Measurements from ENCODE around the gene CTAG1B. TPM values are rescaled to one million over a fixed set of nuclear protein-coding genes. Genes with fewer than 3 reads are reported as not detected.
"Not testable (repeated sequence)": the region's sequence is repeated elsewhere in the genome, so short reads cannot be mapped to it uniquely, and the experiment has no call there.

Gene CTAG1B
- total RNA-seq, 1 experiment from 2014 or later, result not detected

GRCh38 chrX:154654925-154655324, 35.8 kb upstream of the CTAG1B start:
- Mint-ChIP-seq H3K36me3 (ENCODE audit: insufficient read depth, unreplicated experiment) (no peaks in the 10 kb centered on the region), H3K27ac (ENCODE audit: low read depth, unreplicated experiment) (no peak overlapping the region), H3K4me1 (ENCODE audit: insufficient read depth, unreplicated experiment) (no peaks in the 10 kb centered on the region), H3K4me3 (ENCODE audit: unreplicated experiment) (no peak overlapping the region), H3K9me3 (ENCODE audit: unreplicated experiment) (no peaks in the 10 kb centered on the region), H3K27me3 (ENCODE audit: insufficient read depth, unreplicated experiment) (peaks cover 3% of the 10 kb centered on the region)
- no peak for DNase-seq (ENCODE audit: unreplicated experiment)
- ChIA-PET CTCF (no interaction called here), POLR2A (no interaction called here)
- no peak for TF ChIP-seq CTCF (IDR thresholded peaks at IDR 0.05; ENCODE audit: unreplicated experiment)
- BruUV-seq (replicated peaks), result no TSS peak
- intact Hi-C loops (cut with micrococcal nuclease), result no loop called here

GRCh38 chrX:154654372-154654771, 35.3 kb upstream of the CTAG1B start:
- Mint-ChIP-seq H3K4me1 (ENCODE audit: insufficient read depth, unreplicated experiment) (no peaks in the 10 kb centered on the region), H3K36me3 (ENCODE audit: insufficient read depth, unreplicated experiment) (no peaks in the 10 kb centered on the region), H3K27ac (ENCODE audit: low read depth, unreplicated experiment) (no peak overlapping the region), H3K4me3 (ENCODE audit: unreplicated experiment) (no peak overlapping the region), H3K27me3 (ENCODE audit: insufficient read depth, unreplicated experiment) (peaks cover 8% of the 10 kb centered on the region), H3K9me3 (ENCODE audit: unreplicated experiment) (no peaks in the 10 kb centered on the region)
- CTCF ChIA-PET, result no interaction called here
- no peak for DNase-seq (ENCODE audit: unreplicated experiment)
- intact Hi-C loops (cut with micrococcal nuclease), result no loop called here
- POLR2A ChIA-PET, result no interaction called here
- no peak for TF ChIP-seq CTCF (IDR thresholded peaks at IDR 0.05; ENCODE audit: unreplicated experiment)
- no TSS peak for BruUV-seq (replicated peaks)

GRCh38 chrX:154653413-154653812, 34.3 kb upstream of the CTAG1B start, which contains the start of gene CTAG2:
CTAG2 (minus strand) TSS chrX:154653579; CDS start chrX:154653515, 64 bp downstream.
- DNase-seq (ENCODE audit: unreplicated experiment); H3K4me1 Mint-ChIP-seq (ENCODE audit: insufficient read depth, unreplicated experiment); H3K9me3 Mint-ChIP-seq (ENCODE audit: unreplicated experiment); CTCF ChIA-PET; H3K36me3 Mint-ChIP-seq (ENCODE audit: insufficient read depth, unreplicated experiment); POLR2A ChIA-PET; intact Hi-C loops (cut with micrococcal nuclease); BruUV-seq (replicated peaks); H3K4me3 Mint-ChIP-seq (ENCODE audit: unreplicated experiment); H3K27ac Mint-ChIP-seq (ENCODE audit: low read depth, unreplicated experiment): not testable (repeated sequence)
- H3K27me3 Mint-ChIP-seq (ENCODE audit: insufficient read depth, unreplicated experiment), result peaks cover 18% of the 10 kb centered on the region

- Mint-ChIP-seq H3K4me1 (ENCODE audit: insufficient read depth, unreplicated experiment) (no peaks in the 10 kb centered on the region), H3K4me3 (ENCODE audit: unreplicated experiment) (no peak overlapping the region), H3K9me3 (ENCODE audit: unreplicated experiment) (no peaks in the 10 kb centered on the region), H3K27ac (ENCODE audit: low read depth, unreplicated experiment) (no peak overlapping the region), H3K36me3 (ENCODE audit: insufficient read depth, unreplicated experiment) (no peaks in the 10 kb centered on the region), H3K27me3 (ENCODE audit: insufficient read depth, unreplicated experiment) (peaks cover 18% of the 10 kb centered on the region)
- no peak for DNase-seq (ENCODE audit: unreplicated experiment)
- CTCF ChIA-PET, result no interaction called here
- no TSS peak for BruUV-seq (replicated peaks)
- no peak for TF ChIP-seq CTCF (IDR thresholded peaks at IDR 0.05; ENCODE audit: unreplicated experiment)
- intact Hi-C loops (cut with micrococcal nuclease), result no loop called here
- POLR2A ChIA-PET, result no interaction called here
These were observed 33.9 kb upstream of the CTAG1B start for GRCh38 chrX:154653048-154653401.

- no peaks in the 10 kb centered on the region for H3K9me3 Mint-ChIP-seq (ENCODE audit: unreplicated experiment)
- ChIA-PET POLR2A (no interaction called here), CTCF (no interaction called here)
- H3K36me3 Mint-ChIP-seq (ENCODE audit: insufficient read depth, unreplicated experiment), result no peaks in the 10 kb centered on the region
- no TSS peak for BruUV-seq (replicated peaks)
- intact Hi-C loops (cut with micrococcal nuclease), result no loop called here
- H3K27ac Mint-ChIP-seq (ENCODE audit: low read depth, unreplicated experiment), result no peak overlapping the region
- no peak overlapping the region for H3K4me3 Mint-ChIP-seq (ENCODE audit: unreplicated experiment)
- peaks cover 18% of the 10 kb centered on the region for H3K27me3 Mint-ChIP-seq (ENCODE audit: insufficient read depth, unreplicated experiment)
- no peaks in the 10 kb centered on the region for H3K4me1 Mint-ChIP-seq (ENCODE audit: insufficient read depth, unreplicated experiment)
- TF ChIP-seq CTCF (IDR thresholded peaks at IDR 0.05; ENCODE audit: unreplicated experiment), result no peak
- DNase-seq (ENCODE audit: unreplicated experiment), result no peak
These were observed 33.4 kb upstream of the CTAG1B start for GRCh38 chrX:154652311-154653047.
